ENCODE data around the gene OXA1L.
"Not testable (repeated sequence)": the region's sequence is repeated elsewhere in the genome, so short reads cannot be mapped to it uniquely, and the experiment has no call there.

The OXA1L gene

DNA sequence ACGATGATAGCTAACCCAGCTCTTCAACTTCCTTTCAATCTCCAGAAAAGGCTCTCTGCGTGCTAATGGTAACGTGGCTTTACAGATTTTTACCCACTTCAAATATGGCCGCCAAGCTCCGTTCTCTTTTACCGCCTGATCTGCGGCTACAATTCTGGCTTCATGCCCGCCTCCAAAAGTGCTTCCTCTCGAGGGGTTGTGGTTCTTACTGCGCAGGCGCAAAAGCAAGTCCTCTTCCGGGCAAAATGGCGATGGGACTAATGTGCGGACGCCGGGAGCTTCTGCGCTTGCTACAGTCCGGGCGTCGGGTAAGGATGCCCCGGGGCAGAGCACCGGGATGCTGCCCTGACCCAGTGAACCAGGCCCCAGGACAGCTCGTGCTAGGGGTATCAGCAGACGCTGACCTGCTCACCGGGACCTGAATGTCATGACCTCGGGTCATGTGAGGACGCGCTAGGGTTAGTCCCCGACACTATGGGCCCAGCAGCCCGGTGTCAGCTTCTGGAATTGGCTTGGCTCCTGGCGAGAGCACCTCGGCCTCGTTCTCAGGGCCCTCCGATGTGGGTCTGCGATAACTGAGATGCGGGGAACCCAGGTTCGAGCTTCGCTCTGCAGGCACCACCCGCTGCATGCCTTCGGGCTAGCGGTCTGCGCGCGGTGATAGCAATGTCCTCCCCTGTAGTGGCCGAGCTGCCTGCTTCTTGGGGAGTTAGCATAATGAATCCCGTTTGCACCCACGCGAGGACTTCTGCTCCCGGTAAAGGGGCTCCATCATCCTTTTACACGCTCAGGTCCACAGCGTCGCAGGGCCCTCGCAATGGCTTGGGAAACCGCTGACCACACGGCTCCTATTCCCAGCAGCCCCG is at the start of gene OXA1L:
Gene OXA1L (plus strand): TSS at position 232 of the 866 bp plus-strand sequence. CDS start 14 bp downstream, at position 246.
- FAIRE-seq, result no peak

DNA sequence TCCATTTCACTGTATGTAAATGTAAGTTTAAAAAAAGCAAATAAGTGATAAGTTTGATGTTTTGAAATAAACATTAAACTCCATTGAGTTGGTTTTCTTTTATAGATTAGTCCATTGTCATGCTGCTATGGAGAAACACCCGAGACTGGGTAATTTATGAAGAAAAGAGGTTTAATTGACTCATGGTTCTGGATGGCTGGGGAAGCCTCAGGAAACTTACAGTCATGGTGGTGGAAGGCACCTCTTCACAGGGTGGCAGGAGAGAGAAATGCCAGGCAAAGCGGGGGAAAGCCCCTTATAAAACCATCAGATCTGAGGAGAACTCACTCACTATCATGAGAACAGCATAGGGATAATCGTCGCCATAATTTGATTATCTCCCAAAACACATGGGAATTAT is 48.4 kb upstream of the OXA1L start:
- FAIRE-seq, result no peak

DNA sequence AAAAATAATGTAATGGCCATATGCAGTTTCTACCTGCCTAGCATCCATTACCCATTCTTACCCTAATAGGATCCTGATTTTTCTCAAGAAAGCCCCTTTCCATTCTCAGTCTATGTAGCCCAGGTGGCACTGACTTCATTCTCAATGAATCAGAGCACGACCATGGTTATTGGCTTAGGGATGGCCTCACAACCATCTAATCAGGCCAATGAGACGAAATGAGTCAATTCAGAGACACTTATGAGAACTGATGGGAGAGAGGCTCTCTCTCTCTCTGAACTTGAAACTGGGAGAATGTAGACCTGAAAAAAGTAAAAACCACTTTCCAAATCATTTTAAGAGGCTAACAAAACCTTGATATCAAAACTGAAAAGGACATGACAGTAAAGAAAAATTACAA is 45.3 kb upstream of the OXA1L start:
- FAIRE-seq, result no peak

DNA sequence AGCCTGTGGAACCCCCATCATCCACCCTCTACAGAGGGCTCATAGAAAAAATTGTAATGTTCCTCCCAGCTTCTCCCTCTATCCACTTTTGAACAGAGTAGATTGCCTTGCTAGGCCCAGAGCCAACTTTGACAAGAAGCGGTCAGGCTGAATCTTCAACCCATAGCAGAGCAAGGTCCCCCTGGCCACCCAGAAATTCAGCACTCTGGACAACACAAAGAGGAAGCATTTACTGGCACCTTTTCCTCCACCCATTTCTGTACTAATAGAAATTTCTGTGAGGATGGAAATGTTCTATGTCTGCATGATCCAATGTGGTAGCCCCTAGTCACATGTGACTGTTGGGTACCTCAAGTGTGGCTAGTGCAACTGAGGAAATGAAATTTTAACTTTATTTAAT is 42.7 kb upstream of the OXA1L start:
- FAIRE-seq, result no peak

DNA sequence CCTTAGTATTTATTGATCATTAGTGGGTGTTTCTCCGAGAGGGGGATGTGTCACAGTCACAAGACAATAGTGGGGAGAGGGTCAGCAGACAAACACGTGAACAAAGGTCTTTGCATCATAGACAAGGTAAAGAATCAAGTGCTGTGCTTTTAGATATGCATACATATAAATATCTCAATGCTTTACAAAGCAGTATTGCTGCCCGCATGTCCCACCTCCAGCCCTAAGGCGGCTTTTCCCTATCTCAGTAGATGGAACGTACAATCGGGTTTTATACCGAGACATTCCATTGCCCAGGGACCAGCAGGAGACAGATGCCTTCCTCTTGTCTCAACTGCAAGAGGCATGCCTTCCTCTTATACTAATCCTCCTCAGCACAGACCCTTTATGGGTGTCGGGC is 41.6 kb upstream of the OXA1L start:
- not testable (repeated sequence) for FAIRE-seq

DNA sequence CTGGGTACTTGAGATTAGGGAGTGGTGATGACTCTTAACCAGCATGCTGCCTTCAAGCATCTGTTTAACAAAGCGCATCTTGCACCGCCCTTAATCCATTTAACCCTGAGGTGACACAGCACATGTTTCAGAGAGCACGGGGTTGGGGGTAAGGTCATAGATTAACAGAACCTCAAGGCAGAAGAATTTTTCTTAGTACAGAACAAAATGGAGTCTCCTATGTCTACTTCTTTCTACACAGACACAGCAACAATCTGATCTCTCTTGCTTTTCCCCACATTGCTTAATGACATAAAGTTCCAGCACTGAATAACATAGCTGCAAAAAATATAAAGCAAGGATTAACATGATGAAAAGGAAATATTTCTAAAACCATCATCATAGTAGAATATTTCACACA is 41.1 kb upstream of the OXA1L start:
- FAIRE-seq, result not testable (repeated sequence)

DNA sequence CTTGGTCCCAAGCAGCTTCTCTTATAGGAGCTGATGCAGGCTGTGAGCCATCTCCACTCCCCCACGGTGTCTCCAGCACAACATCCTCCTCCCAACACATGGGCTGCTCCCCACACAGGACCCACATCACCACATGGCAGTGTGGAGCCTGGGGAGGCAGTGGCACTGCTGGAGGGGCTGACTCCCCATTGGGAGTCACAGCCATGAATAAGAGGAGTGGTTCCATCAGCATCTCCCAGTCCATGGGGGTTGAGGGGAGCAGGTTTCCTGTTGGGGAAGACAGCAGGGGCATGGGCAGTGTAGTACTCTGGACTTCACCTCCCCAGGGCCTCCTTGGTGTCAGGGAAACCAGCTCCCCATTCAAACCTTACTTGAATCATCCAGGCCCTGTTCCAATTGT is 40.5 kb upstream of the OXA1L start:
- FAIRE-seq, result no peak

DNA sequence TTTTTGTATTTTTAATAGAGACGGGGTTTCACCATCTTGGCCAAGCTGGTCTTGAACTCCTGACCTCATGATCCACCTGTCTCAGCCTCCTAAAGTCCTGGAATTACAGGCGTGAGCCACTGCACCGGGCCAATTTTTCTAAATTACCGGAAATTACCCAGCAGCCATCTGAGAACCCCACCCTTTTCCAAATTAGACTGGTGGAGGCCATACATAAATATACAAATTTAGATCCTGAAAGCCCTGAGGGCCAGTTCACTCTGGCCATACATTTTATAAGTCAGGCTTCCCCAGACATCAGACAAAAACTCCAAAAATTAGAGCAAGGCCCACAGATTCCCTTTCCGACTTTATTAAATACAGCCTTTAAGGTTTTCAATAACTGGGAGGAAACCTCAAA is 34.4 kb upstream of the OXA1L start:
- FAIRE-seq, result not testable (repeated sequence)

DNA sequence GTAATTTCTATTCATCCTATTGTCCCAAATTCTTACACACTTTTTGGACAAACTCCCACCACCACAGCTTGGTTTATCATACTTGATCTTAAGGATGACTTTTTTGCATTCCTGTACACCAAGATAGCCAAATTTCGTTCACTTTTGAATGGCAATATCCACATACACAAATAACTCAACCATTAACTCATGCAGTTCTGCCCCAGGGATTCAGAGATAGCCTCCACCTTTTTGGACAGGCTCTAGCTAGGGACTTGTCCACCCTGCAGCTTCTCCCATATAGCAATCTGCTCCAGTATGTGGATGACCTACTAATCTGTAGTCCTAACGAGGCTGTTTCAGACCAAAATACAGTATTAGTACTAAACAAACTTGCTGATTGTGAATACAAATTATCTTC is 32.7 kb upstream of the OXA1L start:
- no peak for FAIRE-seq

DNA sequence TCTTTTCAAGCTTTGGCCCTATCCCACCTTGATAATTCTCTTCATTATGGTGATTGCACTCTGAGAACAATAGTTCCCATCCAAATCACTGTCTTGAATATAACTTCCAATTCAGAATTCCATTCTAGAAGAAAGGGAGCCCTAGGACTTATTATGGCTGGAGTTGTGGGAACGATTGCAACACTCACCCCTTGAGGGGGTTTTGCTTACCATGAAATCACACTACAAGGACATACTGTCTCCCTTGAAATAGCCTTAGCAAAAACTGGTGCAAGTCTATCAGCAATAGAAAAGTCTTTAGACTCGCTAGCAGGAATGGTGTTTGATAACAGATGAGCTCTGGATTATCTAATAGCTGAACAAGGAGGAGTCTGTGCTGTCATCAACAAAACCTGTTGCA is 31.4 kb upstream of the OXA1L start:
- no peak for FAIRE-seq

DNA sequence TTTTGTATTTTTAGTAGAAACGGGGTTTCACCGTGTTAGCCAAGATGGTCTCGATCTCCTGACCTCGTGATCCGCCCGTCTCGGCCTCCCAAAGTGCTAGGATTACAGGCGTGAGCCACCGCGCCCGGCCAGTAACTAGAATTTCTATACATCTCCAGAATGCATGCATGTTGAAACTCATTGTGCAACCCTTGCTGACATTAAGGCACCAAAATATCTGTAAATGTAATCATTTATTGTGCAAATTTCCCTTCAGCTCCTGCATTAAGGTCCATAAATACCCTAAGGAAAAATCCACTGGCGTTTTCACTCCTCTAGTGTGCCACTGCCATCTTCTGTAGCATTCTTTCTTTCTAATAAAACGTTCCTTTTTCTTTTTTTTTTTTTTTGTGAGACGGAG is 30.1 kb upstream of the OXA1L start:
- not testable (repeated sequence) for FAIRE-seq

DNA sequence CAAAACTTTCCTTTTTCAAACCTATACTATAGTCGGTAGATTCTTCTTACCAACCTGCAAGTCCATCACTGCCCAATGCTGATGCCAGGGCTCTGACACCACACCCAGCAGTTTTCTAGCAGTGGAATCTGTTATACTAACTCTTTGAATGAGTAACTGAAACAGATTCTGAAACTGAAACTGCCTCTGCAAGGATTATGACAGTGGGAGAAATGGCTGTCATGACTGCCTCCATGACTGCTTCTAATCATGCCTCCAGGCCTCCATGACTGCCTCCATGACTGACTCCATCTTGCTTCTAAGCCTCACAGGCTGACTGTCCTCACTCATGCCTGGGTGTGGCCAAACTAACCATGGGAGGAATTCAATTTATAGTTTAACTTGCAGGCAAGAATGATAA is 29.4 kb upstream of the OXA1L start:
- no peak for FAIRE-seq

DNA sequence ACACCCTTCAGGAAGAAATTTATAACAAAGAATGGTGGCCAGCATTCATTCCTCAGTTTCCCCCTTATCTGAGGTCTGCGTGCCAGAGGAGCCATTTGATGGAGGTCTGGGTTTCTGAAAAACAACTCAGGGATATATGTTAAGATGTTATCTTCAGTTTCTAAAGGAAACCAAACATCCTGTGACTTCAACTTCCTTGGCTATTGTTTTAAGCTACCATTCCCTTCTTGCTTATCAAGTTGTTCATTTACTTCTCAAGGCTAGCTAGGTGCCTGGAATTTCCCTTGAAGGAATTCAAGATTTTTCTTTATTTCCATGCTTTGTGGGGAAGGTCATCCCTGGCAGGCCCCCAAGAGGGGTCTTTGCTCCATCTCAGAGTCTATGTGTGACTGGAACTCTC is 27.1 kb upstream of the OXA1L start:
- no peak for FAIRE-seq

DNA sequence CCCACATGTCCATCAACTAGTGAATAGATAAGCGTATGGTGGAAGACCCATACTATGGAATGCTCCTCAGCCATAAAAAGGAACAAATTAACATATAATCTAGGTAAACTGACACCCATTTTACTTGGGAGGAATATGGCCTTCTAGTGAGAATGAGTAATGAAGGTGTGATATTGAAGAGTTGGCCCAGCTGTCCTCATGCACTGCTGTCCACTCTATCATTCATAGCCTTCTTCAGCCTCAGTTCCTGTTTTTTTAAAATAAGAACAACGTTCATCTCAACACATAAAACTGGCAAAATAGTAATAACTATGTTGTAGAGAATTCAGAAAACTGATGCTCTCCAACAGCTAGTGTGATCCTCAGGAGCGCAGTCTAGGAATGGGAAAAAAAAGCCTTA is 26.5 kb upstream of the OXA1L start:
- FAIRE-seq, result no peak

DNA sequence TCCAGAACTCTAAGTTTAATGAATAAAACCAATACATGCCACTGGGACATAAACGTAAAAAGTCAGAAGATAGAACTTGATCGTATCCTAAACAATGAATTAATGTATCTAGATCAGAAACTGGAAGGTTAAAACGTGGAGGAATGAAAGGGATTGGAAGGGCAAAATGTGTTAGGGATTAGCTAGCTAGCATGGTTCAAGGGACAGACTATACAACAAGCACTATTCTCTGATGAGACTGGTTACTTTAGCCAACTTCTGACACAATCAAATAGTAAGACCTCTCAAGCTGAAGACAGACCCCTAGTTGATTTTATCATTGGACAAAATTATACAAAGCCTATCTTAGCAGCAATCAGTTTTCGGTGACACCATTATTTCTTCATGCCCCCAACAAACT is 18.7 kb upstream of the OXA1L start:
- FAIRE-seq, result no peak

DNA sequence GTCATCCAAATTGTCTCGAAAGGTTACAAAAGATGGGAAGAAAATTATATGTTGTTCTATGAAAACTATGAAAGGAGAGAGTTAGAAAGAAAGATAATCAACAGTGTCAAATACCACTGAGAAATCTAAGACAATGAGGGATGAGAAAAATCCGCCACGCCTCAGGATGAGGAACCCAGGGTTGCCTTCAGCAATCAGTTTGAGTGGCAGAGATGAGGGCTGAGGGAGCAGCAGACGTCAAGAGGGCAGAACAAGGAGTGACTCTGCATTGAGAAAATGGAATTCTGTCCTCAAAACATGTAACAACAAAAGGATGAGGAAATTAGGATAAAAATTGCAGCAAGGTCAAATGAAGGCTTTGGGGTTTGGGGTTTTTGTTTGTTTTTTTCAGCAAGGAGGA is 18.3 kb upstream of the OXA1L start:
- FAIRE-seq, result no peak

DNA sequence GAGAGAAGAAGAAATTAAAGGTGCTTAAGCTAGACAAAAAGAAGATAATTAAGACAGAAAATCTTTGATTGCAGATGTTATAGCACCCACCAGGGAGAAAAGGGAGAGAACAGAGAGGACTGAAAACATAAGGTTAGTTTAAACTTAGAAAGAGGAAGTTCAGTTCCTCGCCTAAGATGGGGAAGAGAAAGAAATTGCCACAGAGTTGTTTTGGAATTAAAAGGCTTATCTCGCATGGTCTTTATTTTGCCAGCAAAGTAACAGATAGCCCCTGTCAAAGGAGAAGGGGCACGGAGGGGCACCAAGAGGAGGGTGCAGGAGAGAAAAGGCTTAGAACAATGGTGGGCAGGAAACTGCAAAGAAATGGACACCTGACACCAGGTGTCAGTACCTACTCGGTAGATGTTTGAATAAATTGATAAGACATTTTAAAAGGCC is 17.8 kb upstream of the OXA1L start:
- no peak for FAIRE-seq

DNA sequence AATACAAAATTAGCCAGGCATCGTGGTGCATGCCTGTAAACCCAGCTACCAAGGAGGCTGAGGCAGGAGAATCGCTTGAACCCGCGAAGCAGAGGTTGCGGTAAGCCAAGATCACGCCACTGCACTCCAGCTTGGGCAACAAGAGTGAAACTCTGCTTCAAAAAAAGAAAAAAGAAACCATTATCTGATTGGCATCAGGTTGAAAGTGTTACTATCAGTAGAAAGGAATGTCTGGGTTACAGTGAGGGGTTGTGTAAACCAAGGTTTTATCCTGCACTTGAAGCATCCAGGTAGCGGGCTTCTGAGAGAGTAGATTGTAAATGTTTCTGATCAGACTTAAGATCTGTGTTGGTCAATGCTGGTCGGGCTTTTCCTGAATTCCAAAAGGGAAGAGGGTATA is 14.1 kb upstream of the OXA1L start:
- FAIRE-seq, result no peak

DNA sequence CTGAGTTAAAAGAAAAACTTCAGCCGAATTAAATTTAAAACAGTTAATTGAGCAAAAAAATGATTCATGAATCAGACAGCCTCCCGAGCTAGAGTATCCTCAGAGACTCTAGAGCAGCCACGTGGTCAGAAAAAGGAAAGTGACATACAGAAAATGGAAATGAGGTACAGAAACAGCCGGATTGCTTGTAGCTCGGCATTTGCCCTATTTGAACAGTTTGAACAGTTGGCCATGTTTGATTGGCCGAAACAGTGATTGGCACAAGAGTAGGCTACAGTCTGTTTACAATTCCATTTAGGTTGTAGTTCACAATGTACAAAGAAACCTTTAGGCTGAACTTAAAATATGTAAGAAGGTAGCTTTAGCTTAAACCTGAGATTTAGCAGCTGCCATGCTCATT is 12.9 kb upstream of the OXA1L start:
- no peak for FAIRE-seq

DNA sequence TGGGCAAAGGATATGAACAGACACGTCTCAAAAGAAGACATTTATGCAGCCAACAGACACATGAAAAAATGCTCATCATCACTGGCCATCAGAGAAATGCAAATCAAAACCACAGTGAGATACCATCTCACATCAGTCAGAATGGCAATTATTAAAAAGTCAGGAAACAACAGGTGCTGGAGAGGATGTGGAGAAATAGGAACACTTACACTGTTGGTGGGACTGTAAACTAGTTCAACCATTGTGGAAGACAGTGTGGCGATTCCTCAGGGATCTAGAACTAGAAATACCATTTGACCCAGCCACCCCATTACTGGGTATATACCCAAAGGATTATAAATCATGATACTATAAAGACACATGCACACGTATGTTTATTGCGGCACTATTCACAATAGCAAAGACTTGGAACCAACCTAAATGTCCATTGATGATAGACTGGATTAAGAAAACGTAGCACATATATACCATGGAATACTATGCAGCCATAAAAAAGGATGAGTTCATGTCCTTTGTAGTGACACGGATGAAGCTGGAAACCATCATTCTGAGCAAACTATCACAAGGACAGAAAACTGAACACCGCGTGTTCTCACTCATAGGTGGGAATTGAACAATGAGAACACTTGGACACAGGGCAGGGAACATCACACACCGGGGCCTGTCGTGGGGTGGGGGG is 8.4 kb upstream of the OXA1L start:
- FAIRE-seq, result not testable (repeated sequence)

DNA sequence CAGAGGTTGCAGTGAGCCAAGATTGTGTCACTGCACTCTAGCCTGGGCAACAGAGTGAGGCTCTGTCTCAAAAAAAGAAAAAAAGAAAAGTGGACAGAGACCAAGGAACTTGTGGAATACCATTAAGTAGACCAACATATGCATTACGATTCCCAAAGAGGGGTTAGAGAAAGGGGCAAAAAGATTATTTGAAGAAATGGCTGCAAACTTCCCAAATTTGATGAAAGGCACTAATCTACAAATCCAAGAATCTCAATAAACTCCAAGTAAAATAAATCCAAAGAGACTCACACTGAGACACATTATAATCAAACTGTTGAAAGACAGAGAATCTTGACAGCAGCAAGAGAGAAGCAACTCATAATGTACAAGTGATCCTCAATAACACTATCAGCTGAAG is 4.8 kb upstream of the OXA1L start:
- FAIRE-seq, result no peak

DNA sequence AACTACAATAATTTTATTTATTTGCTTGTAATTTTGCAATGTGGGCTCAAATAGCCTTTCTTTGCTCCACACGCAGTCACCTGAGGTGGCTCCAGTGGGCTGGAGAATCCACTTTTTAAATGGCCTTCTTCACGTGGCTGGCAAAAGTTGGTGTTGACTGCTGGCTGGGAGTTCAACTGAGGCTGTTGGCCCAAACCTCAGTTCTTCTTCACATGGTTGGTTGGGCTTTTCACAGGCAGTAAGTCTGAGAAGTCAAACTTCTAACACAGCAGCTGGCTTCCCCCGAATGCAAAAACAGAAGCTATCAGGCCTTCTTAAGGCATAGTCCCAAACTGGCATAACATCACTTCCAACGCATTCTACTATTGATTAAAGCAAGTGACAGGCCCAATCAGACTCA is 2.1 kb upstream of the OXA1L start:
- no peak for FAIRE-seq

DNA sequence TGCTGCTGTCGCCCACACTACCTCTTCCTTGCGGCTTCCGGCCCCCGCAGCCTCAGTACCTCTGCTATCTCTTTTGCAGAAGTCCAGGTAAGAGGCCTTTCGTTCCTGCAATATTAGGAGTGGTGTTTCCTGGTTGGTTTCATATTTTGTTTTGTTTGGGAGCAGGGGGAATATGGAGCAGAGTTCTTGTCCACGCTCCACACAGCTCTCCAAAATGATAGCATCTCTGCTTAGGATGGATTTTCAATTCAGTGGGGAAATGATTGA is 768 bp downstream of the OXA1L start:
- FAIRE-seq, result no peak

DNA sequence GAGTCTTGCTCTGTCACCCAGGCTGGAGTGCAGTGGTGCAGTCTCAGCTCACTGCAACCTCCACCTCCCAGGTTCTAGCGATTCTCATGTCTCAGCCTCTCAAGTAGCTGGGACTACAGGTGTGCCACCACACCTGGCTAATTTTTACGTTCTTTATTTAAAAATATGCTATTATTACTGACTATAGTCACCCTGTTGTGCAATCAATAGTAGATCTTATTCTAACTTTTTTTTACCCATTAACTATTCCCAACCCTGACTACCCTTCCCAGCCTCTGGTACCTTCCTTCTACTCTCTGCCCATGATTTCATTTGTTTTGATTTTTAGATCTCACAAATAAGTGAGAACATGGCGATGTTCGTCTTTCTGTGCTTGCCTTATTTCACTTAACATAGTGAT is 2.5 kb downstream of the OXA1L start:
- no peak for FAIRE-seq

DNA sequence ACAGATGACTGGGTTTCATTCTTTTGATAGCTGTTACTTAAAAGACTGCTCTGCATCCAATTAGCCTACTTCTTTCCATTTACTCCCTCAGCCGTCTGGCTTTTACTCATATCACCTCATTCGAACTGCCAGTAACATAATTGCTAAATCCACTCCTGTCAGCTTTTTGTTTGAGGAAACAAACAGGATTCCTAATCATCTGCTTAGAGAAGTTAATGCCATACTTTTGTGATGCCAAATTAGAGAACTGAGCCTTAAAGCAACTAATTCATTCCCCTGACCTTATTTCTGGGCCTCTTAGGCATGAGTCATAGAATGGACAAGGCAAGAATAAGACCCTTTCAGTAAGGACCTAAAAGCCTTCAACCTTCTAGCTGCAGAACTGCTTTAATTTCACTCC is 2.9 kb downstream of the OXA1L start:
- no peak for FAIRE-seq

All from colon (tissue), 2 donors.